GM21825 (cell line): ENCODE data around the gene IRAK3.

Experiments
- ATAC-seq: cut with Tn5 transposase; IDR thresholded peaks from one replicate; pipeline ENCODE4 v1.9.1; 2021; ENCODE audit warnings: mild to moderate bottlenecking, moderate library complexity; ENCODE audit not compliant: unreplicated experiment

The IRAK3 gene

DNA sequence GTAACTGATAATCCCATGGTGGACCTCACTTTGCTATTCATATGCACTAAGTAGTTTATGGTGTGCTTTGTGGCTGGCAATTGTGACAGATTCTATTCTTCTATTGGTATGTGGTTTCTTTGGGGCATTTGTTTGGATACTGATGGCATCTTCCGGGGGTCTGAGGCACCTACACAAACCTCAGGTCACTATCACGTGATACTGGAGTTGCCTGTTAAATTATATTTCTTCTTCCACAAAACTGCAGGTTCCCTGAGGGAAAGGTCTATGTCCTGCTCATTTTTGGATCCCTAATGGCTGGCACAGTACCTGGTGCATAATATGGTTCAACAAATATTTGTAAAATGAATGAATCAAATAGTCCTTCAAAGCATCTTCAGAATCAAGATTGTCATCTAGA is 63.8 kb downstream of the IRAK3 start:
- no peak for ATAC-seq

- ATAC-seq: no peak
Measured at GRCh38 chr12:66255737-66256136, 66.7 kb downstream of the IRAK3 start.

- no peak for ATAC-seq
Measured at GRCh38 chr12:66258011-66258410, 69.0 kb downstream of the IRAK3 start.

DNA sequence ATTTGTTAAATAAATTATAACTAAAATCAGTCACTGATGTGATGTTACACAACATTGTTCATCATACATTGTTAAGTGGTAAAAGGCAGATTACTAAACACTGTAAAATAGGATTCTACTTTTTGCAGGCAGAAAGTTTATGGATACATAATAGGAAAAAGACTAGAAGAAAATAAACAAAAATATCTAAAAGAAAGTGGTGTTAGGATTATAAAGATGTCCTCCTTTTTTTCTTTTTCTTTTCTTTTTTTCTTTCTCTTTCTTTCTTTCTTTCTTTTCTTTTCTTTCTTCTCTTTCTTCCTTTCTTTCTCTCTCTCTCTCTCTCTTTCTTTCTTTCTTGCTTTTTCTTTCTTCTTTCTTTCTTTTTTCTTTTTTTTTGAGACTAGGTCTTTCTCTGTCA is 73.7 kb downstream of the IRAK3 start:
- no peak for ATAC-seq

GRCh38 chr12:66268562-66268961 is 79.5 kb downstream of the IRAK3 start:
- ATAC-seq: no peak

DNA sequence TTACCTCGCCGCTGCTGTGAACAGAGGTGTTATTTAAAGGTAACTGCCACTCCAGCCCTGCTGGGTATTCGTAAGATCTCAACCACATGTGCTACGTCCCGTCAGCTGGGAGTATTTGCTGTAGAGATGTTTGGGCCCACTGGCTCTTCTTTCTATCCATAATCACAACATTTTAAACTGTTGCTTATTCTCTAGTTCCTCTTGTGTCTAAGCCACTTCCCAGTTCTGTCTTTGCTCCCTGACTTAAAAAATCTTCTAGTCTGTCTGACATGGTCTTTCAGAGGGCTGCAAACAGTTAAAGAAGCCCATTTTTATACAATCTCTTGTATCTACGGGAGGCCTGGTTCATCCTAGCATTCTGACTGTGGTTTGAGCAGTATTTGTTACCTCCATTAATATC is 80.1 kb downstream of the IRAK3 start:
- ATAC-seq: no peak

DNA sequence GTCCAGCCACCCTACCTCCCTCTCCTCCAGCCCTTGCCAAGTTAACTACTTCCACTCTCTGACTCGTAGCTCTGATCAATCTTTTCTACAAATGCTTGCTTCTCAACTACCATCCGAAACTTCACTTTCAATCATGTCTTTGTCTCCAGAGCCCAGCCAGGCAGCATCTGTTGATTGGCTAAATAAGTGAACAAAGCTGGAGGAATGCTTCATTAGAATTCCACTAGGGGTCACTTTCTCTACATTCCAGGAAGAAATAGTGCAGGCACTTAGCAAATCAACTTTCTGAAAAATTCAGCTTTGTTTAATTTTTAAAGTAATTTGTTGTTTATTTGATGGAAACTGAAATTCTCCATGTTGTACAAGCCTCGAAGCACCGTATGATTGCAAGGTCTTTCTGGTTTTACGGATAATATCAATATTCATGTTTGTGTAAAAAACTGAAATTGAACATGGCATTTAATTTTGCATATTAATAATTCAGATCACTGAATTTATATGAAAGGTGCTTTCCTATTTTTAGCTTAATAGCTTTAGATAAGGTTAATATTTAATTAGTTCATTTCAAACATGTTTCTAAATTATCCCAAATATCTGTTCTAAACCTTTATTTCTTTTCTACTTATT is 80.9 kb downstream of the IRAK3 start:
- no peak for ATAC-seq

DNA sequence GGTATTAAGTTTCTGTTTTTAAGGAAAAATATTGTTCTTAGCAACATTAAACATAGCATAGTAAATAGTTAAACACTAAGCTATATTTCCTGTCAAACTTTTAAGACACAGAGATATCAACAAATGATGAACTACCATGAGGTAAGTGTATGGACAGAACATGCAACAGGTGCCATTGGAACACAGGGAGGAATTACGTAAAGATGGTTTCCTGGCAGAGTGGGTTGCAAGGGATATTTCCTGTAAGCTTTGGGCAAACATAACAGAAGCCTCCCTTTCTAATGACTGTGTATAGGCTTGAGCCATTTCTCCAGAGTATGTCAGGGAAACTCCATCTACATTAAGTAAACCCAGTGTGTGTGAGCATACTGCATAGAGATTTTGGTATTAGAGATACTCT is 81.6 kb downstream of the IRAK3 start:
- no peak for ATAC-seq

DNA sequence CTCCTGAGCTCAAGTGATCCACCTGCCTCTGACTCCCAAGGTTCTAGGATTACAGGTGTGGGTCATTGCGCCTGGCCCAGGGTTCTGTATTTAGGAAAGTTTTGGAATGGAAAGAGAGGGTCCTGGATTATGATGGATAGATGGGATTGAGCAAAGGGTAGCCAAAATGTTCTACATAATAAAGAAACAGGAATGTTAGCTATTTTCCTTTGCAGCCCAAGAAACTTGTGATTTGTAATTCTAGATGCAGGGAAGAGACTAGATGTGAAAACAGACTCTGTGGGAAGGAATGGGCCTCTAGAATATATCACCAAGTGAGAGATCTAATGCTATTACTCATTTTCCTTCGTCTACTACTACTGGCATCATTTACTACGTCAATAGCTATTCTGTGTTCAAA is 83.6 kb downstream of the IRAK3 start:
- ATAC-seq: no peak

- no peak for ATAC-seq
Measured at GRCh38 chr12:66273147-66273546, 84.1 kb downstream of the IRAK3 start.

GRCh38 chr12:66275040-66275439 is 86.0 kb downstream of the IRAK3 start:
- no peak for ATAC-seq

DNA sequence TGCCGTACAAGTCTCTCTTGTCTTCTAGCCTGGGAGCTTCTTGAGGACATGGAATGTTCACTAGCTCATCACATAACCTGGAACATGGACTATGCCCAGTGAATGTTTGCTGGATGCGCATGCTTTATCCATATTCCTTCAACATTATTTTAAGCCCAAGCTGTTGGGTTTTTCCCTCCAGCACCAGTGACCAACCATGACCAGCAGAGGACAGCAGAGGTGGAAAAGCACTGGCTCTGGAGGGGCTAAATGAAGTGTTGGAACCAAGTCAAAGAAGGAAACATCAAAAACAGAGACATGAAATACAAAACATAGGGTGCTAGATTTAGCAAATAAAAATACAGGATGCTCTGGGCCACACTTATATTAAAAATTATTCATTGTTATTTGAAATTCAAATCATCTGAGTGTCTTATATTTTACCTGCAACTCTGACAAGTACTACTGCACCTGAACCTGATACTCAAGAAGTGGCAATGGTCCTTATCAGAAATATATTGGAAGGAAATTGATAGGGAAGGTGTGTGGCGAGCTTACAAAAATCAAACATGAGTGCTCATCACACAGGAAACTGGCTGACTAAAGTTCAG is 90.2 kb downstream of the IRAK3 start:
- ATAC-seq: no peak

GRCh38 chr12:66280561-66280960 is 91.5 kb downstream of the IRAK3 start:
- no peak for ATAC-seq

DNA sequence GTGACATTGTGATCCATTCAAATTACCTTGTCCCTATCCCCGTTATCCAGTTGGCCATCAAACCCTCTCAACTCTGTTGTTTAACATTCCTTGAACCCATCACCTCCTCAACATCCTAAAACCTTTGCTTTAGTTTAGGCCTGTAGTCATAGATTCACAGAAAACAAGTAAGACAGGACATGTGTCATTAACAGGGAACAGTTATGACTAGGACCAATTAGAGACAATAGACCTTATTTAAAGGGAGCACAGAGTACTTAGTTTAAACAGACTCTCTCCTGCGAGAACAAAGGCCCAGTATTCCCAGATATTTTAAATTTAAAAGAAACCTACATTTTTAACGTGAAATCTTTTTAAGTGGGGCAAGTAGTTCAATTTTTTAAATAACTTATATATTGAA is 93.2 kb downstream of the IRAK3 start:
- ATAC-seq: no peak

- ATAC-seq: no peak
Measured at GRCh38 chr12:66287275-66287674, 98.3 kb downstream of the IRAK3 start.

- ATAC-seq: no peak
Measured at GRCh38 chr12:66288121-66288520, 99.1 kb downstream of the IRAK3 start.

GRCh38 chr12:66289485-66289884 is 100.5 kb downstream of the IRAK3 start:
- no peak for ATAC-seq

GRCh38 chr12:66290716-66291200 is 101.7 kb downstream of the IRAK3 start:
- ATAC-seq: no peak

GRCh38 chr12:66296176-66296683 is 107.2 kb downstream of the IRAK3 start:
- ATAC-seq: no peak

DNA sequence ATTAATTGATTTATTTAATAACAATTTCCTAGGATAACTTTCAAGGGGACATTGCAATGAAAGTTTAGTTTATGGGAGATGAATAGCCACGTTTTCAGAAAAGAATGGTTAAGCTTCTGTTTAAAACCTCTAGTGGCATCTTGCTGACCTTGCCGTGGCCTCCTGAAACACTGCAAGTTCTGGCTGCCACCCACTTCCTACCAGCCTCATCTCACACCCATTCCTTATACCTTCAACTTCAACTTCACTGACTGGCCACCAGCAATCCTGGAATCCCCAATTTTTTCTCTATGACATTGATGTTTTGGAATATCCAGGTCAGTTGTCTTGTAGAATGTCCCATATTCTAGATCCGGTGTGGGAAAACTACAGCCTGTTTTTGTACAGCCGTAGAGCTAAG is 108.1 kb downstream of the IRAK3 start:
- no peak for ATAC-seq

GRCh38 chr12:66297923-66298322 is 108.9 kb downstream of the IRAK3 start:
- ATAC-seq: no peak

GRCh38 chr12:66301944-66302826 is 113.2 kb downstream of the IRAK3 start, which contains the start of gene HELB:
HELB (plus strand) TSS chr12:66302493; CDS start chr12:66302604, 111 bp downstream.
- ATAC-seq: peak; percentile 93
